Choroid plexus epithelial cell (primary cell): ENCODE measurements around the gene TMEM150C.

Experiments
- DNase-seq: peaks from one replicate; pipeline ENCODE4 v3.0.0-alpha.2; 2010; ENCODE audit warnings: low read depth
- H3K4me3 ChIP-seq: 2 replicates; pipeline ENCODE4 v1.5.1; 2011; ENCODE audit warnings: low read depth, mild to moderate bottlenecking, control low read depth, low read length, moderate library complexity
- CTCF ChIP-seq: conservative IDR thresholded peaks from 2 replicates; pipeline ENCODE4 v1.5.1; 2011; ENCODE audit warnings: low read depth, mild to moderate bottlenecking, control low read depth, inconsistent platforms, low read length, moderate library complexity

TMEM150C gene

DNA sequence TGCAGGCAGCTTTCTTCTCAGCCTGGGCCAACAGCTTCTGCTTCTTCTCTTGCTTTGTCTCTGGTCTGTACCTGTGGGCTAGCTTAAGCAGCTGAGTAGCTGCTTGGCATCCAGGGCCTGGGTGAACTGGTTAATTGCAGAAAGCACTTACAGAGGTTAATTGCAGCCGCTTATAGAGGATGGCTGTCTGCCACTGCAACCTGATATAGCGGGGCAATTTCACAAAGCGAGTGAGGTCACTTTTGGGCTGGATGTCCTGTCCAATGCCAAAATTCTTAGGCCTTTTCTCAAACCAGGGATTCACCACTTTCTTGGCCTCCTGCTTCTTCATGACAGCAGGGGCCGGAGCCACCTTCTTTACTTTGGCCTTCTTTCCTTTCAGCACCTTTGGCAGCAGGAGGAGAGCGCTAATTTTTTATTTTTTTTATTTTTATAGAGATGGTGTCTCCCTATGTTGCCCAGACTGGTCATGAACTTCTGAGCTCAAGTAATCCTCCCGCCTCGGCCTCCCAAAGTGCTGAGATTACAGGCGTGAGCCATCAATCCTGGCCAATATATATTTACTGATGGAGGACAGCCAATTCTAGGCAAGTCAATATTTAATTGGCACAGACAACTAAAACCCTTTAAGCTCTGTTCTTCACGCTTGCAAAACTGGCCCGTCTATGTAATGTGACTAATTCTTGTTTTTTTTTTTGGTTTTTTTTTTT, 70.4 kb downstream of the TMEM150C start:
- no peak for TF ChIP-seq CTCF
- H3K4me3 ChIP-seq: no peak overlapping the region
- peak; percentile 9 for DNase-seq

DNA sequence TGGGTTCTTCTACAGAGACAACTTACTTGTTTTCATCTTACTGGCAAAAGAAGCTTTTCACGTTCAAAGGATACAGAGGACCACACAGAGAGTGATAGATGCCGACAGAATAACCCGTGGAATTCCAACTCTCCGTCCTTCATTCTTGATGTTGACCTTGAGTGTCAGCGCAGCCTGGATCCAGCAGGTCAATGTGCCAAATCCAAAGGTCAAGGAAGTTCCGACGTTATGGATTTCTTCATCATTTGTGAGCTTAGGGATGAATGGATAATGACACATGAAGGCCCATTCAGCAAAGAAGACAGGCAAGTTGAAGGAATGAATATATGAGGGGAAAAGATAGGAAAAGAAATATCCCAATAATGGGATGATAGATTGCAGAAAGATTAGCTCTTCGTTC, 71.8 kb downstream of the TMEM150C start:
- DNase-seq: no peak
- H3K4me3 ChIP-seq: no peak overlapping the region
- no peak for TF ChIP-seq CTCF

DNA sequence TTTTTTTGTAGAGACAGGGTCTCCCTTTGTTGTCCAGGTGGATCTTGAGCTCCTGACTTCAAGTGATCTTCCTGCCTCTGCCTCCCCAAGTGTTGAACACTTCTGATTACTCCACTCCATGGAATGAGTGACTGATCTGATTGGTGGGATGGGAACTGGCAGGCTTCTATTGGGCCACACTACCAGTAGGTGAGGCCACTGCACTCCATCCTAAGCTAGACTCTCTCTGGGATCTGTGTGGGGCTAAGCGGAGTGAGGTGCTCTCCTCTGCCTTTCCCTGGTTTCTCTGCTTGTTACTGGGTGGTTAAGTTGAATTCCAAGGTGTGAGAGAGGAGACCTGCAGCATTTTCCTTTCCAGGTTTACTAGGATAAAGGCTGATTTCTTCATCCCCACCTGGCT, 72.7 kb downstream of the TMEM150C start:
- TF ChIP-seq CTCF: no peak
- no peak overlapping the region for H3K4me3 ChIP-seq
- DNase-seq: no peak

- TF ChIP-seq CTCF: no peak
- H3K4me3 ChIP-seq: no peak overlapping the region
- DNase-seq: peak; percentile 13
Observed at GRCh38 chr4:82484996-82485783, 76.6 kb downstream of the TMEM150C start.

DNA sequence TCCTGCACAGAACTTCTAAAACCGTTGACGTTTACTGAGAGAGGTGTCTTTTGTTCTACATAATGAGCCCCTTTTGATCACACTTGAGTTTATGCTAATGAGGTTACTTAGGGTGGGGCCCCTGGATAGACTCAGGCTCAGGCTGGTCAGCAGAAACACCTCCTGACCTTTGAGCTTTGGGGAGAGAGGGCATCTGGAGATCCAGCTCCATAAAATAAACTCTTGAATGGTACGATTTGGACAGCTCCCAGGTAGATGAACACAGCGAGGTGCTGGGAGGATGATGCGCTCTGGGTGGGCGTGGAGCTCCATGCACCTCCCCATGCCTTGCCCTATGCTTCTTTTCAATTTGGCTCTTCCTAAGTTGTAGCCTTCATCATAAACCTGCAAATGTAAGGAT, 79.4 kb downstream of the TMEM150C start:
- no peak for TF ChIP-seq CTCF
- DNase-seq: no peak
- no peak overlapping the region for H3K4me3 ChIP-seq

DNA sequence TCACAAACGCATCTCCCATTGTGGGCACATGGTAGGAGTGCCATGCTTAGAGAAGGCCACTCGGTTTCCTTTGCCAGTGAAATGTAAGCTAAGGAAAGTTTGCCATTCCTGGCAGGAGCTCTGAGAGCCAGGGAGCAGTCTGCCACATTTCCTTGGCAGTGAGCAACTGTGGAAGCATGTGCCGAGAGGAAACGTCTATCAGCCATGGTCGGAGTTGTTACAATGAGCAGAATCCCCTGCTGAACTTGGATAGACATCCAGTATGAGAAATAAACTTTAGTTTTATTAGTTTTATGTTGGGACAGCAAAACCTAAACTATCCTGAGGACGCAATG, 80.3 kb downstream of the TMEM150C start:
- no peak overlapping the region for H3K4me3 ChIP-seq
- no peak for DNase-seq
- no peak for TF ChIP-seq CTCF
